GM12875 (cell line): Measurements from ENCODE around the gene BAD.

ENCODE experiments used
- H3K4me3 ChIP-seq: one replicate; pipeline ENCODE4 v1.5.1; 2011; ENCODE audit warnings: low read depth, low read length, control low read depth
- TF ChIP-seq, protein P1 (sequence below): IDR thresholded peaks from 2 replicates; pipeline ENCODE4 v1.5.1; 2011; ENCODE audit warnings: low read depth, mild to moderate bottlenecking, control low read depth, inconsistent platforms, low read length, moderate library complexity, borderline replicate concordance; ENCODE audit not compliant: insufficient read depth

The BAD gene

DNA sequence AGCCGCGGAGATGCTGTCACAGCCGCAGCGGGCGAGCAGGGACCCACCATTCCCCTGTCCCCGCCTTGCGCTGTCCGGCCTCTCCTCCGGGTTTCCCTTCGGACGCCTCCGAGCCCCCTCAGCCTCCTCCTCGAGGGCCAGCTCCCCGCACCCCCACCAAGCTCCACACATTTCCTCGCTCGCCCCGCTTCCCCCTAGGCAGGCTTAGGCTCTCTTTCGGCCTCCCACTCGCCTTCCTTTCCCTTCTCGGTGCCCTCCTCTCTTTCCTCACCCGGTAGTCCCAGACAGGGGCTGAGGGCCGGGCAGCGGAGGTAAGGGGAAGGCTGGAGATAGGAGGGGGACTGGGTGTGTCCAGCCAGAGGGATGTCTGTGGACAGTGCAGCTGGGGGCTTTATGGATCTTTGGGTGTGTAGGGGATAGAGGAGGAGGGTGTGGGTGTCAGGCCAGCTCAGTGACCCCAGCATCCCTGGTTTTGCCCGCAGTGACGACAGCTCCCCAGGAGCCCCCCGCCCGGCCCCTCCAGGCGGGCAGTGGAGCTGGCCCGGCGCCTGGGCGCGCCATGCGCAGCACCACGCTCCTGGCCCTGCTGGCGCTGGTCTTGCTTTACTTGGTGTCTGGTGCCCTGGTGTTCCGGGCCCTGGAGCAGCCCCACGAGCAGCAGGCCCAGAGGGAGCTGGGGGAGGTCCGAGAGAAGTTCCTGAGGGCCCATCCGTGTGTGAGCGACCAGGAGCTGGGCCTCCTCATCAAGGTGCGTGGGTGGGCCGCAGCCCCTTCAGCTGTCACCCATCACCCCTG, 8.2 kb upstream of the BAD start:
- TF ChIP-seq, protein P1, sequence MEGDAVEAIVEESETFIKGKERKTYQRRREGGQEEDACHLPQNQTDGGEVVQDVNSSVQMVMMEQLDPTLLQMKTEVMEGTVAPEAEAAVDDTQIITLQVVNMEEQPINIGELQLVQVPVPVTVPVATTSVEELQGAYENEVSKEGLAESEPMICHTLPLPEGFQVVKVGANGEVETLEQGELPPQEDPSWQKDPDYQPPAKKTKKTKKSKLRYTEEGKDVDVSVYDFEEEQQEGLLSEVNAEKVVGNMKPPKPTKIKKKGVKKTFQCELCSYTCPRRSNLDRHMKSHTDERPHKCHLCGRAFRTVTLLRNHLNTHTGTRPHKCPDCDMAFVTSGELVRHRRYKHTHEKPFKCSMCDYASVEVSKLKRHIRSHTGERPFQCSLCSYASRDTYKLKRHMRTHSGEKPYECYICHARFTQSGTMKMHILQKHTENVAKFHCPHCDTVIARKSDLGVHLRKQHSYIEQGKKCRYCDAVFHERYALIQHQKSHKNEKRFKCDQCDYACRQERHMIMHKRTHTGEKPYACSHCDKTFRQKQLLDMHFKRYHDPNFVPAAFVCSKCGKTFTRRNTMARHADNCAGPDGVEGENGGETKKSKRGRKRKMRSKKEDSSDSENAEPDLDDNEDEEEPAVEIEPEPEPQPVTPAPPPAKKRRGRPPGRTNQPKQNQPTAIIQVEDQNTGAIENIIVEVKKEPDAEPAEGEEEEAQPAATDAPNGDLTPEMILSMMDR = no peak
- no peak overlapping the region for H3K4me3 ChIP-seq

GRCh38 chr11:64291752-64292459, 7.4 kb upstream of the BAD start:
- TF ChIP-seq, protein P1 = no peak

GRCh38 chr11:64291262-64291751, 6.8 kb upstream of the BAD start, which contains the start of gene KCNK4:
TSS of gene KCNK4 (plus strand) at chr11:64291302. CDS start at chr11:64293019, 1,717 bp downstream.
- TF ChIP-seq, protein P1 = no peak
- H3K4me3 ChIP-seq = no peak within 1 kb of the TSS

More at GRCh38 chr11:64291752-64292459, 7.4 kb upstream of the BAD start:
- H3K4me3 ChIP-seq = no peak overlapping the region

- no peak overlapping the region for H3K4me3 ChIP-seq
- TF ChIP-seq, protein P1 = no peak
Observed at GRCh38 chr11:64290352-64291261, 6.1 kb upstream of the BAD start.

DNA sequence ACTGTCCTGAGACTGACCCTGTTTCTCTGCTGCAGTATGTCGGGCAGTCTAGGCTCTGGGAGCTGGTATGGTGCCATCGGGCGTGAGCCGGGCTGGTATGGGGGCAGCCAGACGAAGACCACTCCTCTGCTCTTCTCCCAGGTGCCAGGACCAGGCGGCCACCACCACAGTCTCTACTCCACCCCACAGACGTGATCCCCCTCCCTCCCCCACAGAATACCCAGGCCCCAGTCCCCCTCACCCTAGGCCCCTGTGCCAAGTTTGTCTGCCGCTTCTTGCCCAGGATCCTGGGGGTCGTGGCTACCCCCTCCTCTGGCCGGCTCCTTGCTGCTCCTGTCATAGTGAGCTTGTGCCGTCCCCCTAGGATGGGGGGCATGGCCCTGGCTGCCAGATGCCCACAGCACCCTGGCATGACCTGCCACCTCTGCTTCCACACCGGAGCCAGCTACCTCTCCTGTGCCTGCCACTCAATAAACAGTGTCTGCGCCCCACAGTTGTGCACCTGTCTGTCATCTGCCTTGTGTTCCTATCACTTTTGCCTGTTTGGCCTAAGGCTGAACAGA, 4.6 kb upstream of the BAD start:
- H3K4me3 ChIP-seq = no peak overlapping the region
- TF ChIP-seq, protein P1 = no peak

GRCh38 chr11:64288353-64288750, 3.9 kb upstream of the BAD start:
- no peak overlapping the region for H3K4me3 ChIP-seq
- TF ChIP-seq, protein P1 = no peak
